Measurements from ENCODE around the gene KRTAP5-9.

DNA sequence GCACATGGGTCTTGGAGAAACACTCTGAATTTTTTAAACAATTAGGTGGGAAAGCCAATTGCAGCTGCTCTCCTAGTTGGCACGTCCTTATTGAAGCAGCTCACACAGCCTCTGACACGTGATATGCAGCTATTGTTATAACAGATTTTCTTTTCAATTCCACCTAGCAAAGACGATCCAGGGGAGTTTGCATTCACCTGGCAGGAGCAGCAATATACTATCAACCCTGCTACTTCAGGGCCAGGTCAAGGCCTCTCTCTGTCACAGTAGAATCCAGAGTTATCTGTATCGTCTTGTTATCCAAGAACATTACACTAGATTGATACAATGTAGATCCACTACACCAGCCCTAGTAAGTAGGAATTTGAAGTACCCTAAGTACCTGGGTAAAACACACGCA is 26.2 kb downstream of the KRTAP5-9 start:
- TF ChIP-seq, protein P1, sequence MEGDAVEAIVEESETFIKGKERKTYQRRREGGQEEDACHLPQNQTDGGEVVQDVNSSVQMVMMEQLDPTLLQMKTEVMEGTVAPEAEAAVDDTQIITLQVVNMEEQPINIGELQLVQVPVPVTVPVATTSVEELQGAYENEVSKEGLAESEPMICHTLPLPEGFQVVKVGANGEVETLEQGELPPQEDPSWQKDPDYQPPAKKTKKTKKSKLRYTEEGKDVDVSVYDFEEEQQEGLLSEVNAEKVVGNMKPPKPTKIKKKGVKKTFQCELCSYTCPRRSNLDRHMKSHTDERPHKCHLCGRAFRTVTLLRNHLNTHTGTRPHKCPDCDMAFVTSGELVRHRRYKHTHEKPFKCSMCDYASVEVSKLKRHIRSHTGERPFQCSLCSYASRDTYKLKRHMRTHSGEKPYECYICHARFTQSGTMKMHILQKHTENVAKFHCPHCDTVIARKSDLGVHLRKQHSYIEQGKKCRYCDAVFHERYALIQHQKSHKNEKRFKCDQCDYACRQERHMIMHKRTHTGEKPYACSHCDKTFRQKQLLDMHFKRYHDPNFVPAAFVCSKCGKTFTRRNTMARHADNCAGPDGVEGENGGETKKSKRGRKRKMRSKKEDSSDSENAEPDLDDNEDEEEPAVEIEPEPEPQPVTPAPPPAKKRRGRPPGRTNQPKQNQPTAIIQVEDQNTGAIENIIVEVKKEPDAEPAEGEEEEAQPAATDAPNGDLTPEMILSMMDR (IDR thresholded peaks at IDR 0.05; ENCODE audit: low read depth, low read length, poor library complexity, severe bottlenecking) = no peak
- TF ChIP-seq EZH2phosphoT487 (IDR thresholded peaks at IDR 0.05; ENCODE audit: borderline replicate concordance, low read length) = no peak
